Left ventricle myocardium inferior (tissue), 1 donor: ENCODE results near the gene ESPL1. TPM values are rescaled to one million over a fixed set of nuclear protein-coding genes. Genes with fewer than 3 reads are reported as not detected.

Source experiments
- DNase-seq: peaks from one replicate; pipeline ENCODE4 v3.0.0-alpha.2; 2020
- H3K27ac ChIP-seq: fragments of 200-600 bp; replicated peaks from 2 replicates; pipeline ENCODE4 v1.8.0; 2021
- H3K27me3 ChIP-seq: fragments of 200-600 bp; 2 replicates; pipeline ENCODE4 v1.8.0; 2021; ENCODE audit warnings: low read depth
- H3K36me3 ChIP-seq: fragments of 200-600 bp; 2 replicates; pipeline ENCODE4 v1.8.0; 2021
- H3K4me1 ChIP-seq: fragments of 200-600 bp; 2 replicates; pipeline ENCODE4 v1.8.0; 2021
- H3K4me3 ChIP-seq: fragments of 200-600 bp; 2 replicates; pipeline ENCODE4 v1.8.0; 2021; ENCODE audit warnings: mild to moderate bottlenecking, moderate library complexity
- H3K9me3 ChIP-seq: fragments of 200-600 bp; replicated peaks from 2 replicates; pipeline ENCODE4 v1.8.0; 2021
- intact Hi-C: fragments of 100-400 bp; cut with micrococcal nuclease; formaldehyde crosslinking; loops from one replicate; pipeline ENCODE4 v1.11.0; 2022
- total RNA-seq: library from RNA; stranded (reverse); fragmentation: NEBNext Ultra II Directional; extraction: Animal tissue kit (Norgen Biotek cat#: 25700); gene quantifications from one replicate; pipeline ENCODE4 v1.2.1, GENCODE V29; 2021
- TF ChIP-seq, protein P1 (sequence below): fragments of 200-600 bp; IDR thresholded peaks from 2 replicates; pipeline ENCODE4 v1.8.0; 2021; ENCODE audit warnings: antibody characterized with exemption, mild to moderate bottlenecking, borderline replicate concordance
- donor health status: DM: no; HTN: yes; CAD: no; lungs with severe emphysema.

Gene ESPL1
- total RNA-seq, 1 donor from 2014 or later: 0.36 TPM

DNA sequence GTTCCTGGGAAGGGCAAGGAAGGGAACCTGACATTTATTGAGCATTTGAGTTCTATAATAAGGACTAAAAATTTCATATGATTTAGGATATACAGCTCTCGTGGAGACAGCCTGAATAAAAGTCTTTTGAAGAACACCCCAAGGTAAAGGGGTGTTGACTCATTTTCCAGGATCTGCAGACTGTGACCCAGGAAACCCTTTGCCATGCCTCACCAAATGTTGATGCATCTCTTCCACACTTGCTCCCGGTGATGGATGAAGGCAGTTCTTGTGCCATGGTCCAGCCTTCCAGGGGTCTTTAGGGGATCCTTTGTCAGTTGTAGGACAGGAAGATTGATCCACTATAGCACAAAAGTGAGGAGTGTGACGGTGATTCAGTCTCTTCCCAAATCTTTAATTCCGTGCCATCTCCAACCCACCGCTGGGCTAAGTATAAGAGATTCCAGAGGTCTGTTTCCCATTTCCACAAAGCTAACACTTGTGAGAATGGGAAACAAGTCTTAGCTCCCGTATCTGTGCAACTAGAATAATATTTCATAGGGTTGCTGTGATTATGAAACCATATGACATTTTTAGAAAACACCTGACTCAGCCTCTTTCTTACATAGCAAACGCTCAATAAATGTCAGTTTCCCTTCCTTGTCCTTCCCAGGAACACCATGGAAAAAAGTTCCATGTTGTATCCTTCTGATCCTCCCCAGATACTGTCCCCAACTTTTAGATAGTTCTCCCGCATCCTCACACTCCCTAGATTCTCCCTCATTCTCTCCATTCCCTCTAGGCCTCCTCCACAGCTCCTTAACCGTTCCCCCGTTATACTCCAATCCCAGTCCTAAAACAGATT, 52.5 kb downstream of the ESPL1 start:
- H3K4me3 ChIP-seq: peak overlapping the region; percentile 78
- H3K36me3 ChIP-seq: peaks cover 26% of the 10 kb centered on the region
- TF ChIP-seq, protein P1, sequence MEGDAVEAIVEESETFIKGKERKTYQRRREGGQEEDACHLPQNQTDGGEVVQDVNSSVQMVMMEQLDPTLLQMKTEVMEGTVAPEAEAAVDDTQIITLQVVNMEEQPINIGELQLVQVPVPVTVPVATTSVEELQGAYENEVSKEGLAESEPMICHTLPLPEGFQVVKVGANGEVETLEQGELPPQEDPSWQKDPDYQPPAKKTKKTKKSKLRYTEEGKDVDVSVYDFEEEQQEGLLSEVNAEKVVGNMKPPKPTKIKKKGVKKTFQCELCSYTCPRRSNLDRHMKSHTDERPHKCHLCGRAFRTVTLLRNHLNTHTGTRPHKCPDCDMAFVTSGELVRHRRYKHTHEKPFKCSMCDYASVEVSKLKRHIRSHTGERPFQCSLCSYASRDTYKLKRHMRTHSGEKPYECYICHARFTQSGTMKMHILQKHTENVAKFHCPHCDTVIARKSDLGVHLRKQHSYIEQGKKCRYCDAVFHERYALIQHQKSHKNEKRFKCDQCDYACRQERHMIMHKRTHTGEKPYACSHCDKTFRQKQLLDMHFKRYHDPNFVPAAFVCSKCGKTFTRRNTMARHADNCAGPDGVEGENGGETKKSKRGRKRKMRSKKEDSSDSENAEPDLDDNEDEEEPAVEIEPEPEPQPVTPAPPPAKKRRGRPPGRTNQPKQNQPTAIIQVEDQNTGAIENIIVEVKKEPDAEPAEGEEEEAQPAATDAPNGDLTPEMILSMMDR: no peak
- DNase-seq: no peak
- H3K27me3 ChIP-seq: no peaks in the 10 kb centered on the region
- H3K9me3 ChIP-seq: no peaks in the 10 kb centered on the region
- H3K27ac ChIP-seq: peak overlapping the region; percentile 97
- intact Hi-C loops: no loop called here
- H3K4me1 ChIP-seq: peaks cover 51% of the 10 kb centered on the region

DNA sequence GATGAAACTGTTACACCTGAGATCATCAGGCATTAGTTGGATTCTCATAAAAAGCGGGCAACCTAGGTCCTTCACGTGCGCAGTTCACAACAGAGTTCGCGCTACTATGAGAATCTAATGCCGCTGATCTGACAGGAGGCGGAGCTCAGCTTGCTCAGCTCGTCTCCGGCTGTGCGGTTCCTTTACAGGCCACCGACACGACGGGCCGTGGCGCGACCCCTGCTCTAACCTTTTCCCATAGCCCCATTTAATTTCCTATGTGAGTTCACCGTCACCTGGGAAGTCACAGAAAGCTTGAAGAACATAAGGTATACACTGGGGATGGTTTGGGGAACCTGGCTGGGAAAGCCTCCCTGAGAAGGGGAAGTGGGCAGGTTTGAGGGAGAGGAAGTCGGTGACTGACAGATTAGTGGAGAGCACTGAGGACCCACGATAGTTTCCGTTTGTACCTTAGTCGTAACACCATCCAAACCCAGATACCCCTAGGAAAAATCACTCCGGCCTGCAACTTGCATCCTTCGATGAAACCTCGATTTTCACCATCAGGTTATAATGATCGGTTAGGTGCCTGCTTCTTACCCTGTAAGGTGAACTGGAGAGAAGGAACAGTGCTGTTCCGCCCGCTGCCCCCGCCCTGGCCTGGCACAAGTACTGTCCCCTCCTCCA, 56.1 kb downstream of the ESPL1 start:
- H3K36me3 ChIP-seq: peaks cover 2% of the 10 kb centered on the region
- DNase-seq: peak; percentile 28
- H3K4me3 ChIP-seq: peak overlapping the region; percentile 83
- no peaks in the 10 kb centered on the region for H3K9me3 ChIP-seq
- H3K27me3 ChIP-seq: peaks cover 12% of the 10 kb centered on the region
- intact Hi-C loops: no loop called here
- peak overlapping the region; percentile 92 for H3K27ac ChIP-seq
- TF ChIP-seq, protein P1: no peak
- H3K4me1 ChIP-seq: peaks cover 50% of the 10 kb centered on the region

DNA sequence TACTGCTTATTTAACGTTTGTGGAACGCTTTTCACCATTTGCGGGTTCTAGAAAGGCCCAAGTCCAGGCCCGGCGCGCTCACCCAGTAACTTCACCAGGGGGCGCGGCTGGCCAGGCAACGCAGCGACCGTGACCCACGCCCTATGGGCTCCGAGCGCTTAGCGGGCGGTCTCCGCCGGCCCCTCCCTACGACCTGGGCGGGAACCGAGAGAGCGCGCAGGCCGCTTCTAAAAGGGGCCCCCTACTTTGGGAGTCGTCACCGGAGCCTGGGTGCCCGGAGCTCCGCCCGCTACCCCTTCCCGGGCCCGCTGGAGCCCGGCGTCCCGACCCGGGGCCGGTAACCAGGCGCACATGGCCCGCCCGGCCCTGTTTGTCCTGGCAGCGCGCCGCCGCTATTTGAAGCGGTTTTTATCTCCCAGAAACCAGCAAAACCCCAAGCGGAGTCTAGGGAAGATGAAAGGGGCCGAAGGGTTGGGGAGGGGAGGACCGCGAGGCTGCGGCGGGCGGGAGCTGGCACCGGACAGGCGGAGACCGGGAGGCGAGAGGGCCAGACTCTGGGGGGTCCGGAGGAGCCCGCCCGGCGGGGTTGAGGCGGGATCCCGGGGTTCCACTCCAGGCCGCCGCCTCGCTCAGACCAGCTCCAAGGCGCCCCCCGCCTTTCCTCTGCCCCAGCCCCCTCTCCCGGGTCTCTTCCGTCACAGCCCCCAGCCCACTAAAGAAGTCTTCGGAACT, 56.8 kb downstream of the ESPL1 start:
- Histone ChIP-seq H3K9me3 (no peaks in the 10 kb centered on the region), H3K27ac (peak overlapping the region; percentile 92), H3K4me3 (peak overlapping the region; percentile 83), H3K36me3 (no peaks in the 10 kb centered on the region), H3K4me1 (peaks cover 46% of the 10 kb centered on the region), H3K27me3 (peaks cover 12% of the 10 kb centered on the region)
- intact Hi-C loops: no loop called here
- DNase-seq: peak; percentile 95
- TF ChIP-seq, protein P1: peak; percentile 87

DNA sequence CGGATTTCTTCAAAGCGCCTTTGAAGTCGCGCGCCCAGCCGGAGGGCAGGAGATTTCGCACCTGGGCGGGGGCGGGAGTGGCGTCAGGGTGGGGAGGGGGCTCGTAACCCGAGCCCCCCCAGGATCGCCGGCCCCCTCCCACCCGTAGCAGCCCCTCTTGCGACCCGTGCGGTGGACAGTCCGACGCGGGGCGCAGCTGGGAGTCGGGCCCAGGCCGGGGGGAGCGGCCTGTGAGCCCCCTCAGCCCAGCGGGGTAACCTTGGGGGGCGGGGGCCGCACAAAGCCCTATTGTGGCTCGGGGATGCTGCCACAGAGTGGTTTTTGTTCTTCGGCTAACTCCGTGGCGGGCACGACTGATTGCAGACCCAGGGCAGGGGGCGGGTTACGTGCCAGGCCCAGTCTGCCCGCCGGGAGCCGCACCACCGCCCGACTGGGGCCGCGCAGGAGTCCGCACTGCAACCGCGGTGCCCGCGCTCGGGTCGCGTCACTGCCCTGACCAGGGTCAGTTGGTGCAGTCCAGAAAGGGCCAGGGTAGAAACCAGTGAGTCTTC, 57.5 kb downstream of the ESPL1 start:
- no peaks in the 10 kb centered on the region for H3K9me3 ChIP-seq
- H3K27me3 ChIP-seq: peaks cover 15% of the 10 kb centered on the region
- peak overlapping the region; percentile 92 for H3K27ac ChIP-seq
- no peaks in the 10 kb centered on the region for H3K36me3 ChIP-seq
- TF ChIP-seq, protein P1: peak; percentile 12
- H3K4me1 ChIP-seq: peaks cover 39% of the 10 kb centered on the region
- peak overlapping the region; percentile 83 for H3K4me3 ChIP-seq
- DNase-seq: peak; percentile 38
- intact Hi-C loops: no loop called here
